ENCODE measurements around the gene MEX3D. TPM values are rescaled to one million over a fixed set of nuclear protein-coding genes. Genes with fewer than 3 reads are reported as not detected.

Gene MEX3D
- total RNA-seq, 1 experiment from 2014 or later, result 70.4 TPM

- H2BK20ac ChIP-seq (ENCODE audit: low read depth, low read length, poor library complexity, severe bottlenecking), result no peak overlapping the region
- no peak overlapping the region; the same call in 1 of the 2 replicates for H3K14ac ChIP-seq (ENCODE audit: insufficient read depth, low read length)
- no peak overlapping the region for H3K56ac ChIP-seq (ENCODE audit: insufficient read length, low read depth, low read length)
- peaks cover 4% of the 10 kb centered on the region for H3K79me1 ChIP-seq (ENCODE audit: insufficient read depth, low read depth, low read length, poor library complexity, severe bottlenecking)
- H2BK12ac ChIP-seq (ENCODE audit: insufficient read length, low read depth, low read length), result no peak overlapping the region
- H3K23me2 ChIP-seq (ENCODE audit: insufficient read length, low read depth, low read length, poor library complexity, severe bottlenecking), result peaks cover 9% of the 10 kb centered on the region
- H3K9me3 ChIP-seq (ENCODE audit: control insufficient read depth, low read depth, low read length), result no peaks in the 10 kb centered on the region
- Mint-ChIP-seq H3K27ac (peak overlapping the region; percentile 28 to 83 (median 28); a peak in 2 of 7 replicates), H3K4me3 (no peak overlapping the region), H3K36me3 (ENCODE audit: insufficient read depth in 1 of 3, low read depth in 3 of 3) (peaks cover 17 to 36% (median 31%) of the 10 kb centered on the region in 3 experiments; a peak in 6 of 7 replicates), H3K9me3 (no peaks in the 10 kb centered on the region), H3K4me1 (peaks cover 9 to 15% of the 10 kb centered on the region in 2 experiments), H3K27me3 (ENCODE audit: low read depth) (no peaks in the 10 kb centered on the region; the same call in 1 of the 2 replicates)
- H2AK5ac ChIP-seq (ENCODE audit: insufficient read length, low read length), result no peak overlapping the region
- H3K27me3 ChIP-seq (ENCODE audit: insufficient read depth, low read length), result no peaks in the 10 kb centered on the region
- H2BK5ac ChIP-seq (ENCODE audit: insufficient read length, low read length), result no peak overlapping the region
- H4K91ac ChIP-seq (ENCODE audit: insufficient read length, low read depth, low read length), result no peak overlapping the region
- no peak overlapping the region for H3T11ph ChIP-seq (ENCODE audit: low read length)
- H3K23ac ChIP-seq (ENCODE audit: insufficient read length, low read depth, low read length), result no peak overlapping the region
- DNase-seq, result no peak
- no peak overlapping the region for H3K4me2 ChIP-seq (ENCODE audit: insufficient read depth, insufficient read length, low read length)
- no peak overlapping the region for H3K9ac ChIP-seq (ENCODE audit: extremely low read depth, insufficient read length, low read length)
- no peak overlapping the region for H3K18ac ChIP-seq (ENCODE audit: insufficient read length, low read depth, low read length)
- H2AFZ ChIP-seq (ENCODE audit: low read length), result no peak overlapping the region
- H2BK120ac ChIP-seq (ENCODE audit: low read depth, low read length, poor library complexity, severe bottlenecking), result no peak overlapping the region
- WGBS (ENCODE audit: extremely low coverage, insufficient read length, low lambda C conversion rate), result no CpG with 5 or more reads among the region's 23 CpGs
- H2BK15ac ChIP-seq (ENCODE audit: low read depth, low read length), result no peak overlapping the region
- H4K8ac ChIP-seq (replicated peaks; ENCODE audit: insufficient read length, low read depth, low read length), result no peak overlapping the region
- no peak overlapping the region for H3K4ac ChIP-seq (ENCODE audit: low read depth, low read length)
- H4K20me1 ChIP-seq (ENCODE audit: control insufficient read depth, insufficient read depth, insufficient read length), result no peaks in the 10 kb centered on the region
- TF ChIP-seq CTCF (conservative IDR thresholded peaks at IDR 0.05), result no peak
- H3K4me1 ChIP-seq (ENCODE audit: insufficient read depth, low read length), result no peaks in the 10 kb centered on the region
- H3K79me2 ChIP-seq (ENCODE audit: insufficient read depth, low read length), result peaks cover 6% of the 10 kb centered on the region; the same call in 1 of the 2 replicates
- H4K5ac ChIP-seq (ENCODE audit: insufficient read length, low read depth, low read length), result no peak overlapping the region
- no peak overlapping the region for H3K27ac ChIP-seq (ENCODE audit: insufficient read length, low read depth, low read length)
Observed at GRCh38 chr19:1608359-1609102, 40.4 kb upstream of the MEX3D start.
